GM19324 (cell line): ENCODE measurements around the gene KRTAP5-11.
"Not testable (repeated sequence)": the region's sequence is repeated elsewhere in the genome, so short reads cannot be mapped to it uniquely, and the experiment has no call there.

ENCODE experiments used
- ATAC-seq: cut with Tn5 transposase; IDR thresholded peaks from one replicate; pipeline ENCODE4 v1.9.1; 2021; ENCODE audit warnings: mild to moderate bottlenecking, moderate library complexity; ENCODE audit not compliant: unreplicated experiment, low FRiP score

Gene KRTAP5-11, protein sequence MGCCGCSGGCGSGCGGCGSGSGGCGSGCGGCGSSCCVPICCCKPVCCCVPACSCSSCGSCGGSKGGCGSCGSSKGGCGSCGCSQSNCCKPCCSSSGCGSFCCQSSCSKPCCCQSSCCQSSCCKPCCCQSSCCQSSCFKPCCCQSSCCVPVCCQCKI

DNA sequence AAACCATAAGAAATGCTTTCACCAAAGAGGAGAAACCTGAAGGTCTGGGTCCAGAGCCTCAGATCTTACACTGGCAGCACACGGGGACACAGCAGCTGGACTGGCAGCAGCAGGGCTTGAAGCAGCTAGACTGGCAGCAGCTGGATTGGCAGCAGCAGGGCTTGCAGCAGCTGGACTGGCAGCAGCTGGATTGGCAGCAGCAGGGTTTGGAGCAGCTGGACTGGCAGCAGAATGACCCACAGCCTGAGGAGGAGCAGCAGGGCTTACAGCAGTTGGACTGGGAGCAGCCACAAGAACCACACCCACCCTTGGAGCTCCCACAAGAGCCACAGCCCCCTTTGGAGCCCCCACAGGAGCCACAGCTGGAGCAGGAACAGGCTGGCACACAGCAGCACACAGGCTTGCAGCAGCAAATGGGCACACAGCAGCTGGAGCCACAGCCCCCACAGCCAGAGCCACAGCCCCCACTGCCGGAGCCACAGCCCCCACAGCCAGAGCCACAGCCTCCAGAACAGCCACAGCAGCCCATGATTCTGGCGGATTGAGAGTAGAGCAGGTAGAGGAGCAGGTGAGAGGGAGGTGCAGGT, at the start of gene KRTAP5-11:
Gene KRTAP5-11, minus strand, starts transcription at position 567 of the 587 bp plus-strand sequence. Its CDS starts 38 bp downstream, at position 529.
- ATAC-seq, result no peak

GRCh38 chr11:71631551-71631950, 48.9 kb upstream of the KRTAP5-11 start:
- ATAC-seq, result not testable (repeated sequence)

GRCh38 chr11:71630071-71630470, 47.4 kb upstream of the KRTAP5-11 start:
- not testable (repeated sequence) for ATAC-seq

GRCh38 chr11:71628943-71629342, 46.3 kb upstream of the KRTAP5-11 start:
- ATAC-seq, result not testable (repeated sequence)

DNA sequence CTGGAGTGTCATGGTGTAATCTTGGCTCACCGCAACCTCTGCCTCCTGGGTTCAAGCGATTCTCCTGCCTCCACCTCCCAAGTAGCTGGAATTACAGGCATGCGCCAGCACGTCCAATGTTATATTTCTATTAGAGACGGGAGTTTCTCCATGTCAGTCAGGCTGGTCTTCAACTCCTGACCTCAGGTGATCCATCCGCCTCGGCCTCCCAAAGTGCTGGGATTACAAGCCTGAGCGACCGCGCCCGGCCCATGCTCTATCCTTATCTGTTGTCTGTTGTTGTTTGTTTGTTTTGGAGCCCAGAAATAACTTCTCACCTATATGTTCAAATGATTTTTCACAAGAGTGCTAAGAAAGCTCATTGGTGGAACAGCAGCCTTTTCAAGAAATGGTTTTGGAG, 40.6 kb upstream of the KRTAP5-11 start:
- not testable (repeated sequence) for ATAC-seq

- ATAC-seq, result not testable (repeated sequence)
Observed at GRCh38 chr11:71622561-71622960, 39.9 kb upstream of the KRTAP5-11 start.

GRCh38 chr11:71615003-71615402, 32.3 kb upstream of the KRTAP5-11 start:
- not testable (repeated sequence) for ATAC-seq

GRCh38 chr11:71614366-71614917, 31.8 kb upstream of the KRTAP5-11 start:
- not testable (repeated sequence) for ATAC-seq

DNA sequence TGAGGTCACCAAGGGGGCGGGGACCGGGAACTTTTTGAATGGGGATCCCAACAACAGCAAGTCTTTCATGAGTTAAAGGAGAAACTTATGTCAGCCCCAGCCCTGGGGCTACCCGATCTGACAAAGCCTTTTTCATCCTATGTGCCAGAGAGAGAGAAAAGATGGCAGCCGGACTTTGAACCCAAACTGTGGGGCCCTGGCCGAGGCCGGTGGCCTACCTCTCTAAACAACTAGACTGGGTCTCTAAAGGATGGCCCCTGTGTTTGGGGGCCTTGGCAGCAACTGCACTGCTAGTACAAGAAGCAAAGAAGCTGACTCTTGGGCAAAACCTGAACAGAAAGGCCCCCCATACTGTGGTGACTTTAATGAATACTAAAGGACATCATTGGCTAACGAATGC, 31.3 kb upstream of the KRTAP5-11 start:
- ATAC-seq, result not testable (repeated sequence)

GRCh38 chr11:71611218-71611910, 28.7 kb upstream of the KRTAP5-11 start:
- ATAC-seq, result not testable (repeated sequence)

DNA sequence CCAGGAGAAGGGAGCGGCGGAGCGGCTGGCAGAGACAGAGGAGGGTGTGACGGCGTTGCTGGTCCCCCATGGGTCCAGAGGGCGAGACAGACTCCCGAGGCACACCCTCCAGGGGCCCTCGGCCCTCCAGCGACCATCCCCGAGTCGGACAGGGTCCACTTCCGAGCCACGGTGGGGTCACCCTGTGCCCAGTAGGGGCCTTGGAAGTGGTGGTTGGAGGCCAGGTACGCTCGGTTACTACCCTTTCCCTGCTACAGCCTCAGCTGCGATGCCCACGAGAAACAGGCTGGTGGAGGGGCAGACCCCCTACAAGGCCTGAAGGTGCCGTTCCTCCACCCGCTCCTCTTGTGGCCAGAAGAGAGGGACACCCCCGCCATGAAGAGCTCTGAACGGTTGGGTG, 25.6 kb upstream of the KRTAP5-11 start:
- not testable (repeated sequence) for ATAC-seq

DNA sequence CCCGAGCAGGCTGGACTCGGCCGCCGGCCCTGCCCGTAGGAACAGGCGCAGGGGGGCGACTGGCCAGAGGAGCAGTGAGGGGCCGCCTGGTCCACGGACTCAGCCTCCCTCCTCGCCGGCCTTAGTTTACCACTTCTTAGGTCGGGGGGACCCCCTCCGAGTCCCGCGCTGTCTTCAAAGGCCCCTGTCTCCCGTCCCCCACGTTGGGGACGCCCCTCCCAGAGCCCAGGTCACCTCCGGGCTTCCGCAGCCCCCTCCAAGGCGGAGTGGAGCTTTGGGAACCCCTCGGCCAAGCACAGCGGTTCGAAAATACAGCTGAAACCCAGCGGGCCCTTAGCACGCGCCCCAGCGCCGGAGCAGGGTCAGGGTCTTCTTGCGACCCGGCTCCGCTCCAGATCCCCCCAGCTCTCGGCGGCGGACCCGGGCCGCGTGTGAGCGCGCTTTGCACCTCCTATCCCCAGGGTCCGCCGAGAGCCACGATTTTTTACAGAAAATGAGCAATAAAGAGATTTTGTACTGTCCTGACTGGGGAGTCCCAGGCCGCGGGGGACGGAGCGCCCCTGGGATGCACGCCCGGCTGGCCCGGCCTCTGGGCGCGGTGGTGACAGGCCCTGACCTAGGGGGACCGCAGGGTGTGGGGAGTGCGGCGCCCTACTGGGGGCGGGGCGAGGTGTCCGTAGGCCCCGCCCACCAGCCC, 25.0 kb upstream of the KRTAP5-11 start:
- ATAC-seq, result not testable (repeated sequence)

- ATAC-seq, result not testable (repeated sequence)
Observed at GRCh38 chr11:71606853-71607519, 24.3 kb upstream of the KRTAP5-11 start.

DNA sequence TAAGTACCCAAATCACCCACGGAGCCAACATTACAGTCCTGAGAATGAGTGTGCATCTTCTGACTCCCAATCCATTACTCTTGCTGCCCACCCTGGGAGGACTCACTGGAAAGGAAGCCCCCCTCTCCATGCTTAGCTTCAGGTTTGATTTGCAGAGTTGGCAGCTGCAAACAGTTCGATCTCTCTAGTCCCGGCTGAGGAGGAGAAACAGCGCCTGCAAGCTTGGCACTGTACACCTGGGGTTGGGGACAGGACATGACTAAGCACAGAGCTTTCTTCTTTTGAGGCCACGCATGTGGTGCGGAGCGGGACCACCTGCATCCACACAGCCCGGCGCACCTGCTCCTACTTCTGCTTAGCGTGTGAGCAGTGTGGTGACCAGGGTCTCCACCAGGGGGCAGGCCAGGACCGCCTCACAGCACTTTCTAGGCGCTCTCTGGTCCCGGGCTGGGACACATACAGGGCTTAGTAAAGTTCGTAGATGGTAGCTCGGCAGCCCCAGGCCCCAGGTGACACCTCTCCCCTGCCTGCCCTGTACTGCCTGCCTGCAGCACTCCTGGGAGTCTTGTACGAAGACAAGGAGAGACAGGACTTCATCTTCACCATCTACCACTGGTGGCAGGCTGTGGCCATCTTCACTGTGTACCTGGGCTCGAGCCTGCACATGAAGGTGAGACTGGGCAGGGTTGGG, 22.3 kb upstream of the KRTAP5-11 start:
- not testable (repeated sequence) for ATAC-seq

DNA sequence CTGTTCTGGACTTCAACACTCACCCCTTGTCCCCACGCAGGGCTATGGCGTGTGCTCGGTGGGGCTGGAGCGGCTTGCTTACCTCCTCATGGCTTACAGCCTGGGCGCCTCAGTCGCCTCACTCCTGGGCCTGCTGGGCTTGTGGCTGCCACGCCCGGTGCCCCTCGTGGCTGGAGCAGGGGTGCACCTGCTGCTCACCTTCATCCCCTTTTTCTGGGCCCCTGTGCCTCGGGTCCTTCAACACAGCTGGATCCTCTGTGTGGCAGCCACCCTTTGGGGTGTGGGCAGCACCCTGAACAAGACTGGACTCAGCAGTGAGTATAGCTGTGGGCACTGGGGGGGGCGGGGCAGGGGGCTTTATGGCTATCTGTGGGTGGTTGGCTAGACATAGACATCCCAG, 20.5 kb upstream of the KRTAP5-11 start:
- ATAC-seq, result not testable (repeated sequence)

- not testable (repeated sequence) for ATAC-seq
Observed at GRCh38 chr11:71589546-71589920, 6.9 kb upstream of the KRTAP5-11 start.

GRCh38 chr11:71588822-71589545, 6.3 kb upstream of the KRTAP5-11 start:
- ATAC-seq, result not testable (repeated sequence)

DNA sequence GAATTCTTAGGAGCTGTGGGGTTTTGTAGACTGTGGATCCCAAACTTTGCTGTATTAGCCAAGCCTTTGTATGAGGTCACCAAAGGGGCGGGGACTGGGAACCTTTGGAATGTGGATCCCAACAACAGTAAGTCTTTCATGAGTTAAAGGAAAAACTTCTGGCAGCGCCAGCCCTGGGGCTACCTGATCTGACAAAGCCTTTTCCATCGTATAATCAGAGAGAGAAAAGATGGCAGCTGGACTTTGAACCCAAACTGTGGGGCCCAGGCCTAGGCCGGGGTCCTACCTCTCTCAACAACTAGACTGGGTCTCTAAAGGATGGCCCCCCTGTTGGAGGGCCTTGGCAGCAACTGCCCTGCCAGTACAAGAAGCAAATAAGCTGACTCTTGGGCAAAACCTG, 5.6 kb upstream of the KRTAP5-11 start:
- ATAC-seq, result not testable (repeated sequence)

DNA sequence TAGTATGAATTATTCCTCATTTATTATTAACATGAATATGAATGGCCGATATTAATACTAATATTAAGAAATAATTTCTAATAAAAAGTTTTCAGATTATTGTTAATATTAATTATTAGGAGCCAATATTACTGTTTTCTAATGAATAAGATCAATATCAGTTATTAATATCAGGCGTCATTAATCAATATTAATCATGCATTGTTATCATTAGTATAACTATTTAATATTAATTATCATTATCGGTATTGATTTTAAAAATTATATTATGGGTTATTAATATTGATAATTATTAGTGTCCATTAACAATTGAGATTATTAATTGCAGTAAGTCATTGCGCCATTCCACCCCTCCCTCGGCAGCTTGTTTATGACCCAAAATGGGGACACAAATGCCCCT, 3.0 kb upstream of the KRTAP5-11 start:
- ATAC-seq, result not testable (repeated sequence)
